K562 (cell line): ENCODE results near the gene SYNGR4. TPM values are rescaled to one million over a fixed set of nuclear protein-coding genes. Genes with fewer than 3 reads are reported as not detected.

Experiments
- BHLHE40 ChIP-seq: IDR thresholded peaks from 2 replicates; pipeline ENCODE4 v1.6.1; 2011; ENCODE audit warnings: low read length, improper control_type of control experiment
- CEBPG ChIP-seq, 3 experiments: fragments of 200-800 bp in 1 of 3; sonication (Bioruptor generic) in 1 of 3; sonication (generic) in 1 of 3; formaldehyde crosslinking in 1 of 3; IDR thresholded peaks in 2 of 3; conservative IDR thresholded peaks in 1 of 3; 2 replicates each; pipeline versions ENCODE4 v1.6.1 to v1.8.0; 2016 to 2022; ENCODE audit warnings: missing compliant biosample characterization in 2 of 3, missing genetic modification characterization in 2 of 3, mild to moderate bottlenecking in 1 of 3, missing genetic modification reagents in 1 of 3
- DEAF1 ChIP-seq: fragments of 450-650 bp; formaldehyde crosslinking; IDR thresholded peaks from 2 replicates; pipeline ENCODE4 v1.4.0; 2020; ENCODE audit warnings: mild to moderate bottlenecking, moderate library complexity
- ESRRA ChIP-seq: fragments of 450-650 bp; IDR thresholded peaks from 2 replicates; pipeline ENCODE4 v1.6.1; 2014; ENCODE audit warnings: low read depth, mild to moderate bottlenecking, moderate library complexity, borderline replicate concordance
- GATA2 ChIP-seq: sonication (generic); formaldehyde crosslinking; IDR thresholded peaks from 2 replicates; pipeline ENCODE4 v1.4.0; 2020; ENCODE audit warnings: mild to moderate bottlenecking, missing genetic modification reagents
- HMGN3 ChIP-seq: IDR thresholded peaks from 2 replicates; pipeline ENCODE4 v1.6.1; 2011; ENCODE audit warnings: borderline replicate concordance, low read depth, mild to moderate bottlenecking, mixed read lengths, low read length; ENCODE audit not compliant: insufficient read length; ENCODE audit errors: extremely low read depth
- KDM4B ChIP-seq, 2 experiments: fragments of 450-650 bp in 1 of 2; sonication (generic) in 1 of 2; IDR thresholded peaks; 2 replicates each; pipeline ENCODE4 v1.6.1; 2016 to 2017; ENCODE audit warnings: borderline replicate concordance in 2 of 2, antibody characterized with exemption in 1 of 2, low read depth in 1 of 2, mild to moderate bottlenecking in 1 of 2
- KDM5B ChIP-seq: fragments of 200-600 bp; sonication (generic); IDR thresholded peaks from 2 replicates; pipeline ENCODE4 v1.6.1; 2012; ENCODE audit warnings: low read depth, mild to moderate bottlenecking, moderate library complexity, low read length, control low read depth, inconsistent platforms; ENCODE audit not compliant: insufficient replicate concordance
- MNT ChIP-seq, 2 experiments: fragments of 450-650 bp; conservative IDR thresholded peaks; 2 replicates each; pipeline ENCODE4 v1.6.1; 2017; ENCODE audit warnings: mild to moderate bottlenecking in 2 of 2, moderate library complexity in 2 of 2
- NCOA6 ChIP-seq: fragments of 450-650 bp; IDR thresholded peaks from 2 replicates; pipeline ENCODE4 v1.6.1; 2017; ENCODE audit warnings: mild to moderate bottlenecking
- PHB2 ChIP-seq: fragments of 450-650 bp; IDR thresholded peaks from 2 replicates; pipeline ENCODE4 v1.6.1; 2017; ENCODE audit warnings: low read depth
- RB1 ChIP-seq: fragments of 450-650 bp; IDR thresholded peaks from 2 replicates; pipeline ENCODE4 v1.6.1; 2017; ENCODE audit warnings: low read depth, mild to moderate bottlenecking
- SMARCA5 ChIP-seq: fragments of 450-650 bp; IDR thresholded peaks from 2 replicates; pipeline ENCODE4 v1.6.1; 2016
- SUPT5H ChIP-seq: fragments of 450-650 bp; IDR thresholded peaks from 2 replicates; pipeline ENCODE4 v1.6.1; 2016
- ZNF263 ChIP-seq: sonication (generic); formaldehyde crosslinking; IDR thresholded peaks from 2 replicates; pipeline ENCODE4 v1.8.0; 2022; ENCODE audit warnings: mild to moderate bottlenecking, missing genetic modification reagents, borderline replicate concordance
- ZNF507 ChIP-seq: conservative IDR thresholded peaks from 2 replicates; pipeline ENCODE4 v1.6.1; 2017; ENCODE audit warnings: missing genetic modification characterization, missing compliant biosample characterization
- ZNF695 ChIP-seq: fragments of 450-650 bp; formaldehyde crosslinking; IDR thresholded peaks from 2 replicates; pipeline ENCODE4 v1.4.0; 2020; ENCODE audit warnings: mild to moderate bottlenecking, moderate library complexity
- ZNF740 ChIP-seq, 3 experiments: fragments of 200-800 bp in 1 of 3; sonication (Bioruptor generic) in 1 of 3; sonication (generic) in 1 of 3; formaldehyde crosslinking in 1 of 3; IDR thresholded peaks; 2 replicates each; pipeline versions ENCODE4 v1.6.1 to v1.8.0; 2016 to 2022; ENCODE audit warnings: mild to moderate bottlenecking in 2 of 3, missing compliant biosample characterization in 2 of 3, missing genetic modification characterization in 2 of 3, missing genetic modification reagents in 1 of 3
- polyA plus RNA-seq, 8 experiments: library from polyadenylated mRNA; depleted of rRNA in 4 of 8; stranded (reverse) in 5 of 8; unstranded in 3 of 8; fragments of >200 nt; fragmentation: Nextera tagmentation in 2 of 8; fragmentation: Illumina TruSeq in 1 of 8; extraction: Ambion mirVana in 2 of 8; extraction: Trizol in 1 of 8; gene quantifications; 2 replicates each; pipeline versions ENCODE4 v1.2.1 to v1.2.3, GENCODE V29; 2011 to 2014; ENCODE audit warnings: inconsistent platforms in 1 of 8, missing spikeins in 1 of 8
- total RNA-seq, 7 experiments: library from RNA; depleted of rRNA in 6 of 7; stranded (reverse); fragments of >200 nt in 6 of 7; fragmentation: Illumina TruSeq in 2 of 7; extraction: Trizol in 2 of 7; gene quantifications; 2 replicates each; pipeline versions ENCODE4 v1.2.1 to v1.2.3, GENCODE V29; 2011 to 2021; ENCODE audit warnings: low replicate concordance in 1 of 7
- TF ChIP-seq, protein P1 (sequence below): fragments of 450-650 bp; IDR thresholded peaks from 2 replicates; pipeline ENCODE4 v1.6.1; 2016; ENCODE audit warnings: missing biosample characterization, missing genetic modification characterization

SYNGR4 gene
- total and polyA plus RNA-seq, 9 of the 15 experiments (the other 6 are each of a cell fraction or from before 2014, with no cell fraction given), result 0.07 to 0.14 TPM; not detected in 7

GRCh38 chr19:48333467-48334384 lies 30.4 kb upstream of the SYNGR4 start (continued):
- peak; percentile 77 to 86 for TF ChIP-seq MNT (conservative IDR thresholded peaks at IDR 0.05)
- TF ChIP-seq HMGN3, result peak; percentile 92
- peak; percentile 74 for TF ChIP-seq BHLHE40
- peak; percentile 58 for TF ChIP-seq PHB2
- TF ChIP-seq NCOA6, result peak; percentile 84
- TF ChIP-seq DEAF1 (CRISPR knock-in tag), result peak; percentile 97
- TF ChIP-seq SMARCA5, result peak; percentile 54; the same call in 1 of the 2 replicates
- TF ChIP-seq CEBPG (CRISPR knock-in tag; IDR thresholded peaks at IDR 0.05), result no peak
- TF ChIP-seq CEBPG (tag; conservative IDR thresholded peaks at IDR 0.05 in 1 of 2, IDR thresholded peaks at IDR 0.05 in 1 of 2), result no peak
- TF ChIP-seq RB1, result peak; percentile 93
- no peak for TF ChIP-seq ZNF695 (CRISPR knock-in tag)
- TF ChIP-seq ZNF740 (CRISPR knock-in tag; IDR thresholded peaks at IDR 0.05), result peak; percentile 37; the same call in 1 of the 2 replicates
- no peak for TF ChIP-seq ZNF740 (tag; IDR thresholded peaks at IDR 0.05)
- TF ChIP-seq ESRRA, result peak; percentile 15
- TF ChIP-seq ZNF263, result 0 out of 2 replicates have a peak, but pooled peaks have one; percentile 40
- peak; percentile 61 for TF ChIP-seq SUPT5H
- peak; percentile 61 for TF ChIP-seq GATA2 (CRISPR knock-in tag)
- peak; percentile 19 for TF ChIP-seq KDM5B
- TF ChIP-seq KDM4B (IDR thresholded peaks at IDR 0.05; ENCODE audit: borderline replicate concordance in 2 of 2, low read depth in 1 of 2), result 0 out of 4 replicates have a peak, but pooled peaks of 1 of the 2 experiments have one; percentile 12
- TF ChIP-seq, protein P1, sequence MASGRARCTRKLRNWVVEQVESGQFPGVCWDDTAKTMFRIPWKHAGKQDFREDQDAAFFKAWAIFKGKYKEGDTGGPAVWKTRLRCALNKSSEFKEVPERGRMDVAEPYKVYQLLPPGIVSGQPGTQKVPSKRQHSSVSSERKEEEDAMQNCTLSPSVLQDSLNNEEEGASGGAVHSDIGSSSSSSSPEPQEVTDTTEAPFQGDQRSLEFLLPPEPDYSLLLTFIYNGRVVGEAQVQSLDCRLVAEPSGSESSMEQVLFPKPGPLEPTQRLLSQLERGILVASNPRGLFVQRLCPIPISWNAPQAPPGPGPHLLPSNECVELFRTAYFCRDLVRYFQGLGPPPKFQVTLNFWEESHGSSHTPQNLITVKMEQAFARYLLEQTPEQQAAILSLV, result no peak
- TF ChIP-seq ZNF507 (tag), result no peak
